HPDE6-E6E7 (cell line): Measurements from ENCODE around the gene SELENOO.
"Not testable (repeated sequence)": the region's sequence is repeated elsewhere in the genome, so short reads cannot be mapped to it uniquely, and the experiment has no call there.

Experiments used
- DNase-seq: peaks from one replicate; pipeline ENCODE4 v3.0.0; 2011; ENCODE audit warnings: missing footprints; ENCODE audit errors: extremely low spot score

Gene SELENOO, protein sequence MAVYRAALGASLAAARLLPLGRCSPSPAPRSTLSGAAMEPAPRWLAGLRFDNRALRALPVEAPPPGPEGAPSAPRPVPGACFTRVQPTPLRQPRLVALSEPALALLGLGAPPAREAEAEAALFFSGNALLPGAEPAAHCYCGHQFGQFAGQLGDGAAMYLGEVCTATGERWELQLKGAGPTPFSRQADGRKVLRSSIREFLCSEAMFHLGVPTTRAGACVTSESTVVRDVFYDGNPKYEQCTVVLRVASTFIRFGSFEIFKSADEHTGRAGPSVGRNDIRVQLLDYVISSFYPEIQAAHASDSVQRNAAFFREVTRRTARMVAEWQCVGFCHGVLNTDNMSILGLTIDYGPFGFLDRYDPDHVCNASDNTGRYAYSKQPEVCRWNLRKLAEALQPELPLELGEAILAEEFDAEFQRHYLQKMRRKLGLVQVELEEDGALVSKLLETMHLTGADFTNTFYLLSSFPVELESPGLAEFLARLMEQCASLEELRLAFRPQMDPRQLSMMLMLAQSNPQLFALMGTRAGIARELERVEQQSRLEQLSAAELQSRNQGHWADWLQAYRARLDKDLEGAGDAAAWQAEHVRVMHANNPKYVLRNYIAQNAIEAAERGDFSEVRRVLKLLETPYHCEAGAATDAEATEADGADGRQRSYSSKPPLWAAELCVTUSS

DNA sequence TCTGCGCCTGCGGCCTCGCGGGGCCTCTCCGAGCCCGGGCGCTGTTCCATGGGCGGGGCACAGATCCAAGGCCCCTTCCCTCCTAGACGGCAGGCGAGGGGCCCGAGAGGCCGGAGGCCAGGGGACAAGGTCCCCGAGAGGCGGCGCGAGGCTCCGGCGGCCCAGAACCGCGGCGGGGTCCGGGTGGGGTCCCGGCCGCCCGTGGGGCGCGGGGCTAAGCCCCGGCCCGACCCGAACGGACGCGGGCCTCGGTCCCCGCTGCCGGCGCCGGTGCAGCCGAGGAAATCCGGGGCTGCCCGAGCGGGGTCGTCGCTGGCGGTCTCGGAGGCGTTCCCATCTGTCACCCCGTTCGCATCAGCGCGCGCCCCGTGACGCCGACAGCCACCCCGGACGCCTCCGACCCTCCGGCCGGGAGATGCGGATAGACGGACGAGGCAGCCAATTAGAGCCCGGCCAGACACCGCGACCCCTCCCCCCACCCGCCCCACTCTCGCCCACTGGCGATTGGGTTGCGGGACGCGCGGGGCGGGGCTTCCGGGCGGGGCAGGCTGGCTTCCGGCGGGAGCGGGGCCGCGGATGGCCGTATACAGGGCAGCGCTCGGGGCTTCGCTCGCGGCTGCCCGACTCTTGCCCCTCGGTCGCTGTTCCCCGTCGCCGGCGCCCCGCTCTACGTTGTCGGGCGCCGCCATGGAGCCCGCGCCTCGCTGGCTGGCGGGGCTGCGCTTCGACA, at the start of gene SELENOO:
Gene SELENOO, plus strand, starts transcription at position 551 of the 730 bp plus-strand sequence. Its CDS starts 26 bp downstream, at position 577.
- DNase-seq: peak; percentile 96

DNA sequence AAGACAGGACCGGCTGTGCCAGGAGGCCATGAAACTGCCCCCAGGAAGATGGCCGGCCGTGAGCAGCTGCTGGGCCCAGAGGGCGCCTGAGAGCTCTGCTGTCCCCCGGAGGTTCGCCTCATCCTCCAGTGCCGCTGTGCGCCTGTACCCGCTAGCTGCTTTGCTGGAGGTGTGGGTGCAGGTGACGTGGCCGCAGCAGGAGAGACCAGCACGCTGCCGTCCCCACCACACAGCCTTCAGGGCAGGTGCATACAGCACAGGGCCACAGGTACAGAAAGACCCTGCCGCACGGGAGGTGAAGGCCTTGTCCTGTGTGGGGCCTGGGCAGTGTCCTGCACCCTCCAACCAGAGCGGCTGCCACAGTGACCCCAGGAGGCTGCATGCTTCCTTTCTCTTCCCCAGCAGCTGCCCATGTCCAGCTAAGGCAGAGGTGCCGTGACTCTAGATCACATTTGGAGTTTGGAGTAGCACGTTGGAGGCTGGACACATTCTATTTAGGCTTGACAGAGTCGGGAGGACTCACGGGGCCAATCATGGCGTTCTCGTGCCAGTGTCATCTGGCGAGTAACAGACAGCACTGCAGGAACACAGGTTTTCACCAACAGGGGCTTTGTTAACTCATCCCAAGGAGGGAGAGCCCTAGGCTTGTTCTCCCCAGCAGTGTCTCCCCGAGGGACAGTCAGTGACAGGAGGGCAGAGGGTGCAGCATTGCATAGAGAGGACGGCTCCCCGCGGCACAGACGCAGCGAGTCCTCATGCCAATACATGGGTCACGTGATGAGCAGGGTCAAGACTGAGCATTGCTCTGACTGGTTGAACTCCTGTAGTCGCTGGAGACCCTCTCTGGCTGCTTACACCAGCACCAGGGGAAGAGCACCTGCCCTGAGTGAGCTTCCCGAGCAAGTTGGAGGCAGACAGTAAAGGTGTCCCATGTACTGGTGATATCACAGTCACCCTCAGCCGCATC, 49.0 kb upstream of the SELENOO start:
- DNase-seq: no peak

DNA sequence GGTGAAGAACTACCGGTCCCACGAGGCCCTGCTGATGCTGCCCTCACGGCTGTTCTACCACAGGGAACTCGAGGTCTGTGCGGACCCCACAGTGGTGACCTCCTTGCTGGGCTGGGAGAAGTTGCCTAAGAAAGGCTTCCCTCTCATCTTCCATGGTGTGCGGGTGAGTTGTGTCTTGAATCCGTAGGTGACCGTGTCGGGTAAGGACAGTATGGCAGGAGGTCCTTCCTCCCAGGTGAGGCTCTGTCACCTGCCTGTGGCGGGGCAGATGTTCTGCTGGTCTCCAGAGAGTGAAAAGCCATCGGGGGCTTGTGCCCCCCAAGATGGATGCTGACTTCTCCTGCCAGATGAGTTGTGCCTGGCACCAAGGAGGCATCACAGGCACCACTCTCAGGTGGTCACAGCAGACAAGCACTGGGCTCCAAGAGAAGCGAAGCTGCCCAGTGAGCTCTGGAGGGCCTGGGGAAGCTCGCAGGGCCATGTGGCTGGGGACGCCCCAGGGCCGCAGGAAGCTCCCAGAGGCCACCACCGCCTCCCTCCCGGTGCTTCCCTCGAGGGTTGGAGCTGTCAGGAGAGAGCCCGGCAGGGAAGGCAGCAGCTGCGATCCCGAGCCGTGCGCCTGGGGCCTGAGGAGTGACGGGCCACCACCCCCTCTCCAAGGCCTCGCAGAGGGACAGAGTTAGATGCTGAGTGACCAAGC, 47.6 kb upstream of the SELENOO start:
- no peak for DNase-seq

DNA sequence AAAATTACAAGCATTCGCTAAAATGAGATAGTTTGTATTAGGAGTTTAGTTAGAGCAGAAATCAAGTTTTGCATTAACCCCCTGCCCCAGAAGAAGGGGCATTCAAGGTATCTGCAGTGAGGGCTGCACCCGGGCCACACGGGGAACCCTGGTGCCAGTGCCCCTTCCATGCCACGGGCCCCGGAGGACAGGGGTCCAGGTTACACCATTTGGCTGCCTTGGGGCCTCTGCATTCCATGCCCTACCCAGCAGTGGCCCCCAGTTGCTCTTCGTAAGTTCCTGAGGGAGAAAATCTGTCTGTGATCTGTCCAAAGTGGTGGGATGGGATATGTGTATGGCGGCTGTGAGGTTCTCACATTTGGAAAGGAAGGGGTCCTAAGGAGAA, 47.1 kb upstream of the SELENOO start:
- no peak for DNase-seq

DNA sequence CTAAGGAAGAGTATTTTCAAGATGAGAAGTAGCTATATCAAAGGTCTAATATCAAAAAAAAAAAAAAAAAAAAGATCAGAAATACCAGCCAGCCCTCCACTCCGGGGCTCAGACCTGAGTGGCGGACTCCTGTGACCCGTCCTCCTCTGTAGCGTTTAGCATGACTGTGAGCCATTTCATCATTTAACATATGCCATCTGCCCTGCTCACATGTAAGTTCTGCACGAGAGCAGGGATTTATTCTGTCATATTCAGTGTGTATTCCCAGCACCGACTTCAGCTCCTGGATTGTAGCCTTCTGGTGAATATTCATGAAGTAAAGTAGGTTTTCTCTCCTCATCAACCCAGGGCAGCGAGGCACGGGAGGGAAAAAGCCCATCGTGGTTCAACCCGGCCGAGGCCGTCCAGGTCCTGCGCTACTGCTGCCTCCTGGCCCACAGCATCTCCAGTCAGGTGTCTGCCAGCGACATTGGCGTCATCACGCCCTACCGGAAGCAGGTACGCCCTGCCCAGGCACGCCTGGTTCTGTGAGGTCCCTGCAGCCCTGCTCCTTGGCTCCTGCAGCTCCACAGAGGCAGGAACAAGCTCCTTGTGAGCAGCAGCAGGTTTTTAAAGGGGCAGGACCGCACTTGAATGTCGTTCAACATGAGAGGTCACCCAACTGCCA, 43.0 kb upstream of the SELENOO start:
- peak; percentile 49 for DNase-seq

DNA sequence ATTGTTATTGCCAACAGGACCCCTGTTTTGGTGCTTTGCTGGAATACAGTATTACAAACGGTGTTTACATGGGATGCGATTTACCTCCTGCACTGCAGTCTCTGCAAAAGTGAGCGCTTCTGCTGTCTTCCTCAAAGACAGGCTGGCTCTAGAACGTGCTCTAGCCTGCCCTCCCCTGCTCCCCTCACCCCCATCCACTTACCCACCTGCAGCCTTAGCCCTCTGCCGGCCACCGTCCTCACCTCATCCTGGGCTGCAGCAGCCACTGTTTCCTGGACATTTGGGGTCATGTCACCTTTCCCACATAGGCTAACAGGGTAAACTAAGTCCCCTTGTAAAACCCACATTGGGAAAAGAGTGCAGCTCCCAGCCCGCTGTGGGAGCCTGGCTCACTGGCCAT, 39.9 kb upstream of the SELENOO start:
- DNase-seq: no peak

DNA sequence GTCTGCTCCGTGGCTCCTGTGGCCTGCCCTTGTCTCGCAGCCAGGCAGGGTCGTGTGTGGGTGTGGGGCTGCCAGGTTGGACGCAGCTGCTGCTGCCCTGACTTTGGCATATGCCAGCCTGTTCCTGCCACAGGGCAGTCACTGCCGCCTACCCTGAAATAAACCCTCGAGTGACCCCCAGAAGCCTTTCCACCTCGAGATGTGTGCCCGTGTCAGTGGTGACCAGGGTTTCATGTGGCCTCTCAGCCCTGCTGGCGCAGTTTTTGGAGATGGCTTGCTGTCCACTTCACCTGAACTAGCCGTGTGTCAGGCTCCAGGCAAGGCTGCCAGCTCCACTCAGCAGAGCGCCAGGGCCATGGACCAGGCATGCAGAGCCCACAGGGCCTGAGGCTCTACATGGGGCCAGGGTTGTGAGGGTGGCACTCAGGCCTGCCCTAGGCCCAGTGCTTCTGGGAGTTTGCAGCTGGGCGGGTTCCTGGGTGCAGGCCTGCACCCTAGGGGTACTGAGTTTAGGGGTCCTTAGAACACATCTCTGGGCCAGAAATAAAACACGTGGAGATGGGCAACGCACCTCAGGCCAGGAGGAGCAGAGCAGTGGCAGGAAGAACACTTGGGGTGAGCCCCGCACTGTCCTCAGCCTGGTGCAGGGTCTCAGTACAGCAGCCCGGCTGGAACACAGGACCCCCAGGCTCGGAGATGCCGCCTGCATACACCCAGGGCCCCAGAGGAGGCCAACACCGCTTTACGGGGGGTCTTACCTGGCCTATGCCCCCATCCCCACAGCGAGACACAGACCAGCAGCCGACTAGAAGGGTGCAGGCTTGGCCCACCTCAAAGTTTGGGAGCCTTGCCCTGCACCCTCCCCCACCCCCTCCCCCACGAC, 39.1 kb upstream of the SELENOO start:
- DNase-seq: no peak

DNA sequence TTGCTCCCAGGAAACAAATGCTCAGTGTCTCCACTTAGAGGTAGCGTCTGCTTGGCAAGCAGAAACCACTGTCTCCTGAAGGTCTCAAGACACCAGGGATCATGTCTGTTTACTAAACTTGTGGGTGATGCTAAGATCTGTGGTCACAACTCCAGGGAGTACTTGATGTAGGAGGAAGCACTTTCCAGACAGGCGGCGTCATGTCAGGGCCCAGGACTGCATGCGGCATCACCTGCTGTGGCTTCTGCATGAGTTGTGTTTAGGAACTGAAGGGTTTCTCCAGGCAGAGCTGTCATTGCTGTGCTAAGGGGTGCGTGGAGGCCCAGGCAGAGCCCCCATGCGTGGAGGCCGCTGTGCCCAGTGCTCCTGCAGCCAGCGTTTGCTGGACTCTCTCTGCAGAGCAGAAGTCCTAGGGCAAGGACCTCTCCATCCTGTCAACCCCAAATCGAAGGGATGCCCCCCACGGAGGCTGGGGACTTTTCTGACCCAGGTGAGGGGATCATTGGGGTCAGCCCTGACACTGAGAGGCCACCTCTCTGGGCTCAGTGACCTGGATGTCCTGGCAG, 38.3 kb upstream of the SELENOO start:
- no peak for DNase-seq

DNA sequence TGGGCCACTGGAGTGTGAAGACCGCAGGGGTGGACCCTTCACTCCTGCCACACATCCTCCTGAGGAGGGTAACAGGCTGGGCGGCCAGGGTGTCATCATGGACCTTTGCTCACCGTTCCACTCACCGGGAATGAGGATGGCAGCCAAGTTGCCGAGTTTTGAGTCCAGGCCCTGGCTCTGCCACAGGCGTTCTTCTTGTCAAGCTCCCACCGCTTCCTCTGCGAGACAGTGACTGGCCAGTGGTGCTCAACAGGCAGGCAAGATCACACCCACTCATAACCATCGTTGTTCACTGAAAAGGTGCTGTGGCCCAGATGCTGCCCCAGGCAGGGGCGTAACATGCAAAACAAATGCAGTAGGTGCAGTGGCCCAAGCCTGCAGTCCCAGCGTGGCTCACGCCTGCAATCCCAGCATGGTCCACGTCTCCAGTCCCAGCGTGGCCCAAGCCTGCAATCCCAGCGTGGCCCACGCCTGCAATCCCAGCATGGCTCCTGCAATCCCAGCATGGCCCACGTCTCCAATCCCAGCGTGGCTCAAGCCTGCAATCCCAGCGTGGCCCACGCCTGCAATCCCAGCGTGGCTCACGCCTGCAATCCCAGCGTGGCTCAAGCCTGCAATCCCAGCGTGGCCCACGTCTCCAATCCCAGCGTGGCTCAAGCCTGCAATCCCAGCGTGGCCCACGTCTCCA, 35.2 kb upstream of the SELENOO start:
- DNase-seq: no peak

DNA sequence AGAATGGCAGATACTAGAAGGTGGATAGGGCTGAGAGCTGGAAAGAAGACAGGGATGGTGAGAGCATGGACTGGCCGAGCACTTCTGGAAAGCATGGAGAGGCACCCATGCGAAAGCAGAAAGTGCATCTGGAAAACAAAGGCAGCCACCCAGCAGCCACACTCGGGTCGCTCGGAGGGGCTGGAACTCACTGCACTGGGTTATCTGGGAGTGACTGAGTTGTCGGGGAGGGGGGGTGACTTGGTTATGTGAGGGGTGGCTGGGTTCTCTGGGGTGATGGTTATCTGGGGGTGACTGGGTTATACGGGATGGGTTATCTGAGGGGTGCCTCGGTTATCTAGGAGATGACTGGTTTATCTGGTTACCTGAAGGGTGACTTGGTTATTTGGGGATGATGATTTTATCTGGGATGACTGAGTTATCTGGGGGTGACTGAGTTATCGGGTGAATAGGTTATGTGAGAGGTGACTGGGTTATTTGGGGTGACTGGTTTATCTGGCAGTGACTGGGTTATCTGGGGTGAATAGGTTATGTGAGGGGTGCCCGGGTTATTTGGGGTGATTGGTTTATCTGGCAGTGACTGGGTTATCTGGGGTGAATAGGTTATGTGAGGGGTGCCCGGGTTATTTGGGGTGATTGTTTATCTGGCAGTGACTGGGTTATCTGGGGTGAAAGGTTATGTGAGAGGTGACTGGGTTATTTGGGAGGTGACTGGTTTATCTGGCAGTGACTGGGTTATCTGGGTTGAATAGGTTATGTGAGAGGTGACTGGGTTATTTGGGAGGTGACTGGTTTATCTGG, 32.9 kb upstream of the SELENOO start:
- no peak for DNase-seq

DNA sequence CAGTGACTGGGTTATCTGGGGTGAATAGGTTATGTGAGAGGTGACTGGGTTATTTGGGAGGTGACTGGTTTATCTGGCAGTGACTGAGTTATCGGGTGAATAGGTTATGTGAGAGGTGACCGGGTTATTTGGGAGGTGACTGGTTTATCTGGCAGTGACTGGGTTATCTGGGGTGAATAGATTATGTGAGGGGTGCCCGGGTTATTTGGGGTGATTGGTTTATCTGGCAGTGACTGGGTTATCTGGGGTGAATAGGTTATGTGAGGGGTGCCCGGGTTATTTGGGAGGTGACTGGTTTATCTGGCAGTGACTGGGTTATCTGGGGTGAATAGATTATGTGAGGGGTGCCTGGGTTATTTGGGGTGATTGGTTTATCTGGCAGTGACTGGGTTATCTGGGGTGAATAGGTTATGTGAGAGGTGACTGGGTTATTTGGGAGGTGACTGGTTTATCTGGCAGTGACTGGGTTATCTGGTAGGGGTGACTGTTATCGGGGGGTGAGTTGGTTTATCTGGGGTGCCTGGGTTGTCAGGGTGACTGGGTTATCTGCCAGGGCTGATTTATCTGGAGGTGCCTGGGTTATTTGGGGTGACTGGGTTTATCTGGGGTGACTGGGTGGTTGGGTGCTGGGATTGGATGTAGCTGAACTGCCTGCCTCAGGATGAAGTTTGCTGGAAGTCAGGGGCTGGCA, 32.2 kb upstream of the SELENOO start:
- not testable (repeated sequence) for DNase-seq

DNA sequence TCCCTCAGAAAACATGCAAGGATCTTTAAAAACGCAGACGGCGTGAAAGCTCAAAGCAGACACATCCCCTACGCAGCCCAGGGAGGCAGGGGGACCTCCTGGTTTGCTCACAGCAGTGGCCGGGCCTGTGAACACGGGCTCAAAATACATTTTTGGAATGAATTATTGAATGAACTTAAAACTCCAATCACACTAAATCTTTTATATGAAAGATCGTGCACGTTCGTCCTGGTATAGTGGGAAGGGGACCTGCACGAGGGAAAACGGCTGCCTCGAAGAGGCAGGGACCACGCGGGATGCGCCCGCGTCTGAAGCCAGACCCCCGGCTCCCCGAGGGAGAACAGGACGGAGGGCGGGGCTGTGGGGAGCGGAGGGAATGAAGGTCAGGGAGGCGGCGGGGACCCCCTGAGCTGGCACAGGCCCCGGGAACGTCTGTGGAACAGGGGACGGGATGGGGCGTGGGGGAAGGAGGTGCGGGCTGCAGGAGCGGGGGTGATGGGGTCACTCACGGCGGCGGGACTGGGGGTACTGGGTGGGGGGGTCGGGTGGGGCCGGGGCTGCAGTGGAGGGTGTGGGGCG, 31.5 kb upstream of the SELENOO start:
- DNase-seq: no peak

DNA sequence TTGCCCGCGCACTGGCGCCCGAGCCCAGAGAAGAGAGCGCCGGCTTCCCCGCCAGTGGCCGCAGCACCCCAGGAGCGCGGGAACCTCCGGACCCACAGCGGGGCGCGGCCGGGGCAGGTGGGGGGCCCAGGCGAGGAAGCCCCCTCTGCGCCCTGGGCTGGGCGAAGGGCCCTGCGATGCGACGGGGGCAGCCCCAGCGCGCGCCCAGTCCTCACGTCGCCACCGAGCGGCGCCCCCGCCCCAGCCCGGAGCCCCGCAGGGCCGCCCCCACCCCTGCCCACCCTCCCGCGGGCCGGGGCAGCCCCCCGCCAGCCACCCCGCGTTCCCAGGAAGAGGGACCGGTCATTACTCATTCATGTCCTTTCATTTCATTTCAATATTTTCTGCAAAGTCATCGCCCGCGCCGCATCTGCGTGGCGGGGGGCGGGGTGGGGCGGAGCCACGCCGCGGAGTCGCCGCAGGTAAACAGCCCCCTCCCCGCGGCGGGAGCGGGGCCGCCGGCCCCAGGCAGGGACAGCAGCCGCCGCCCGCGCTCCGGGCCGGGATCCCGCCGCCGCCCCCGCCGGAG, 31.0 kb upstream of the SELENOO start:
- no peak for DNase-seq

DNA sequence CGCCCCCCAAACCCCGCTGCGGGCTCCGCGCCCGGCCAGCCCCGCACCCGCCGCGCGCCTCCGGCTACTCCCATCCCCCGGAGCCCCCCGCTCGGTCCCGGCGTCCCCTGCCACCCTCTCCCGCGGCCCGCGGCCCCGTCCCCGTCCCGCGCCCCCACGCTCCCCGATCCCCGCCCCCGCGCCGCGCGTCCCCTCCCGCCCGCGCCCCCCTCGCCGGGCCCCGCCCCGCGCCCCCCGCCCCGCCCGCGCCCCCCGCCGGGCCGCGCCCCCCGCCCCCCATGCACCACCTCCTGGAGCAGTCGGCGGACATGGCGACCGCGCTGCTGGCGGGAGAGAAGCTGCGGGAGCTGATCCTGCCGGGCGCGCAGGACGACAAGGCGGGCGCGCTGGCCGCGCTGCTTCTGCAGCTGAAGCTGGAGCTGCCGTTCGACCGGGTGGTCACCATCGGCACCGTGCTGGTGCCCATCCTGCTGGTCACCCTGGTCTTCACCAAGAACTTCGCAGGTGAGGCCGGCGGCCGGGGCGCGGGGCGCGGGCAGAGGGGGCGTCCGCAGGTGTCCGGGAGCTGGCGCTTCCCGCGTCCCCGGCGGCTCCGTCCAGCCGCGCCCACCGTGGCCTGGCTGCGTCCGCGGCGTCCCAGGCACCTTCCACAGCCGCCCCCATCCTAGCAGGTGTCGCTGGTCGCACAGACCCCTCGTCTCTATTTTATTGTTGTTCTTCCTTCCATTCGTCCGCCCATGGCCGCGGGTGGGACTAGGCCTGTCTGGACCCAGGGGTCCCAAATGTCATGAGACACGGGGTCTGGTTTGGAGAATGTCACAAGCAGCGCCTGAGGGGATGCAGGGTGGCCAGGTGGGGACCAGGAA, 30.1 kb upstream of the SELENOO start, which contains the start of gene PANX2:
Gene PANX2, plus strand, starts transcription at position 279 of the 866 bp plus-strand sequence. Its CDS starts 0 bp downstream, at position 279.
- DNase-seq: no peak
